ENCODE data around the gene SMARCAL1.

DNA sequence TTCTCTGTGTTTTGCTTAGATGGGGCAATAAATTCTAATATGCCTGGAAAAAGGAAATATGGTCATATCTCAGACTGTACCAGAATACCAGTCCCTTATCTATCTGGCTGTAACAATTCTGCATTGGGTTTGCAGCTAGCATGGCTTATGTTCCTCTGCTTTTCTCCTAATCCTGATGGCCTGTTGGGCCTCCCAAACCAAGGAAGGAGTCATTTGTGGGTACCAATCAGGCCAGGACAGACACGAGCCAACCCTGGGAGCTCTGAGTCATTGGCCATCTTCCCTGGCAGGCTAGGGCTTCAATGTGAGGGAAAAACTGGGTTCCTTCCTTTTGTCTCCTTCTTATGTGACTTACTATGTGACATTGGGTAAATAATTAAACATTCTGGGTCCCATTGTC is 12.0 kb downstream of the SMARCAL1 start:
- TF ChIP-seq, protein P1, sequence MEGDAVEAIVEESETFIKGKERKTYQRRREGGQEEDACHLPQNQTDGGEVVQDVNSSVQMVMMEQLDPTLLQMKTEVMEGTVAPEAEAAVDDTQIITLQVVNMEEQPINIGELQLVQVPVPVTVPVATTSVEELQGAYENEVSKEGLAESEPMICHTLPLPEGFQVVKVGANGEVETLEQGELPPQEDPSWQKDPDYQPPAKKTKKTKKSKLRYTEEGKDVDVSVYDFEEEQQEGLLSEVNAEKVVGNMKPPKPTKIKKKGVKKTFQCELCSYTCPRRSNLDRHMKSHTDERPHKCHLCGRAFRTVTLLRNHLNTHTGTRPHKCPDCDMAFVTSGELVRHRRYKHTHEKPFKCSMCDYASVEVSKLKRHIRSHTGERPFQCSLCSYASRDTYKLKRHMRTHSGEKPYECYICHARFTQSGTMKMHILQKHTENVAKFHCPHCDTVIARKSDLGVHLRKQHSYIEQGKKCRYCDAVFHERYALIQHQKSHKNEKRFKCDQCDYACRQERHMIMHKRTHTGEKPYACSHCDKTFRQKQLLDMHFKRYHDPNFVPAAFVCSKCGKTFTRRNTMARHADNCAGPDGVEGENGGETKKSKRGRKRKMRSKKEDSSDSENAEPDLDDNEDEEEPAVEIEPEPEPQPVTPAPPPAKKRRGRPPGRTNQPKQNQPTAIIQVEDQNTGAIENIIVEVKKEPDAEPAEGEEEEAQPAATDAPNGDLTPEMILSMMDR (IDR thresholded peaks at IDR 0.05): no peak
- TF ChIP-seq NRF1 (IDR thresholded peaks at IDR 0.05; ENCODE audit: low read depth, low read length): no peak
- TF ChIP-seq JUND (IDR thresholded peaks at IDR 0.05): no peak
- TF ChIP-seq EP300 (IDR thresholded peaks at IDR 0.05; ENCODE audit: borderline replicate concordance in 1 of 2, low read depth in 1 of 2, low read length in 1 of 2): no peak
- TF ChIP-seq TEAD4 (IDR thresholded peaks at IDR 0.05; ENCODE audit: borderline replicate concordance, insufficient read depth): no peak
- TF ChIP-seq RAD21 (IDR thresholded peaks at IDR 0.05; ENCODE audit: low read length): no peak
- TF ChIP-seq, protein P2, sequence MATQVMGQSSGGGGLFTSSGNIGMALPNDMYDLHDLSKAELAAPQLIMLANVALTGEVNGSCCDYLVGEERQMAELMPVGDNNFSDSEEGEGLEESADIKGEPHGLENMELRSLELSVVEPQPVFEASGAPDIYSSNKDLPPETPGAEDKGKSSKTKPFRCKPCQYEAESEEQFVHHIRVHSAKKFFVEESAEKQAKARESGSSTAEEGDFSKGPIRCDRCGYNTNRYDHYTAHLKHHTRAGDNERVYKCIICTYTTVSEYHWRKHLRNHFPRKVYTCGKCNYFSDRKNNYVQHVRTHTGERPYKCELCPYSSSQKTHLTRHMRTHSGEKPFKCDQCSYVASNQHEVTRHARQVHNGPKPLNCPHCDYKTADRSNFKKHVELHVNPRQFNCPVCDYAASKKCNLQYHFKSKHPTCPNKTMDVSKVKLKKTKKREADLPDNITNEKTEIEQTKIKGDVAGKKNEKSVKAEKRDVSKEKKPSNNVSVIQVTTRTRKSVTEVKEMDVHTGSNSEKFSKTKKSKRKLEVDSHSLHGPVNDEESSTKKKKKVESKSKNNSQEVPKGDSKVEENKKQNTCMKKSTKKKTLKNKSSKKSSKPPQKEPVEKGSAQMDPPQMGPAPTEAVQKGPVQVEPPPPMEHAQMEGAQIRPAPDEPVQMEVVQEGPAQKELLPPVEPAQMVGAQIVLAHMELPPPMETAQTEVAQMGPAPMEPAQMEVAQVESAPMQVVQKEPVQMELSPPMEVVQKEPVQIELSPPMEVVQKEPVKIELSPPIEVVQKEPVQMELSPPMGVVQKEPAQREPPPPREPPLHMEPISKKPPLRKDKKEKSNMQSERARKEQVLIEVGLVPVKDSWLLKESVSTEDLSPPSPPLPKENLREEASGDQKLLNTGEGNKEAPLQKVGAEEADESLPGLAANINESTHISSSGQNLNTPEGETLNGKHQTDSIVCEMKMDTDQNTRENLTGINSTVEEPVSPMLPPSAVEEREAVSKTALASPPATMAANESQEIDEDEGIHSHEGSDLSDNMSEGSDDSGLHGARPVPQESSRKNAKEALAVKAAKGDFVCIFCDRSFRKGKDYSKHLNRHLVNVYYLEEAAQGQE (IDR thresholded peaks at IDR 0.05; ENCODE audit: low read depth, low read length): no peak
- TF ChIP-seq NFIC (IDR thresholded peaks at IDR 0.05; ENCODE audit: borderline replicate concordance): no peak
- TF ChIP-seq USF2 (IDR thresholded peaks at IDR 0.05; ENCODE audit: borderline replicate concordance, low read depth, low read length): no peak
- TF ChIP-seq CHD2 (IDR thresholded peaks at IDR 0.05; ENCODE audit: low read length, partially characterized antibody): no peak

All from SK-N-SH (cell line).